ENCODE results near the gene KLHL30.

- TF ChIP-seq CTCF (optimal IDR thresholded peaks at IDR 0.05 in 1 of 3, IDR thresholded peaks at IDR 0.05 in 1 of 3, conservative IDR thresholded peaks at IDR 0.05 in 1 of 3; ENCODE audit: extremely low read depth in 1 of 3, insufficient read depth in 2 of 3, low read length in 3 of 3) = no peak
- no peak for TF ChIP-seq EZH2 (IDR thresholded peaks at IDR 0.05; ENCODE audit: low read length)
Observed at GRCh38 chr2:238116298-238117198, 21.9 kb upstream of the KLHL30 start.
